CD4-positive, alpha-beta memory T cell (primary cell): ENCODE data around the gene SLC9C1. TPM values are rescaled to one million over a fixed set of nuclear protein-coding genes. Genes with fewer than 3 reads are reported as not detected.

Source experiments
- CTCF ChIA-PET: fragments of 350-600 bp; sonication (Branson Sonifier 250); formaldehyde crosslinking; loops from one replicate; lab custom pipeline; 2021; ENCODE audit warnings: inconsistent platforms; ENCODE audit not compliant: partially characterized antibody; lab: Charles Lee
- POLR2A ChIA-PET: fragments of 350-600 bp; sonication (Branson Sonifier 250); formaldehyde crosslinking; loops from one replicate; lab custom pipeline; 2021; ENCODE audit not compliant: partially characterized antibody; lab: Charles Lee
- DNase-seq, 5 donors: peaks; one replicate each; pipeline versions ENCODE4 v3.0.0 to v3.0.0-alpha.2; 2020 to 2022; ENCODE audit warnings: mixed read lengths in 1 of 5
- H3K27ac ChIP-seq: one replicate; pipeline ENCODE4 v1.7.0; 2013; ENCODE audit warnings: low read depth, low read length
- H3K27me3 ChIP-seq: 2 replicates; pipeline ENCODE4 v1.7.0; 2013; ENCODE audit warnings: mild to moderate bottlenecking, low read length, moderate library complexity; ENCODE audit not compliant: insufficient read depth
- H3K36me3 ChIP-seq: 2 replicates; pipeline ENCODE4 v1.7.0; 2013; ENCODE audit warnings: mild to moderate bottlenecking, low read length, moderate library complexity; ENCODE audit not compliant: insufficient read depth
- H3K4me1 ChIP-seq: 2 replicates; pipeline ENCODE4 v1.7.0; 2013; ENCODE audit warnings: mild to moderate bottlenecking, low read length, moderate library complexity; ENCODE audit not compliant: insufficient read depth
- H3K4me3 ChIP-seq, 2 donors: one replicate each; pipeline ENCODE4 v1.7.0; 2013; ENCODE audit warnings: low read length in 2 of 2, mild to moderate bottlenecking in 1 of 2
- H3K9me3 ChIP-seq, 2 donors: one replicate each; pipeline ENCODE4 v1.7.0; 2013; ENCODE audit warnings: low read length in 2 of 2, control low read depth in 1 of 2; ENCODE audit not compliant: control insufficient read depth in 1 of 2
- H3K27ac Mint-ChIP-seq, 7 donors: one replicate each; pipeline ENCODE4 v1.8.0; 2020 to 2021; ENCODE audit warnings: mixed read lengths in 7 of 7, mild to moderate bottlenecking in 6 of 7, inconsistent platforms in 3 of 7, moderate library complexity in 3 of 7
- H3K27me3 Mint-ChIP-seq, 2 donors: one replicate each; pipeline ENCODE4 v1.8.0; 2020 to 2021; ENCODE audit warnings: mixed read lengths in 2 of 2
- H3K36me3 Mint-ChIP-seq, 2 donors: one replicate each; pipeline ENCODE4 v1.8.0; 2020 to 2021; ENCODE audit warnings: mixed read lengths in 2 of 2, inconsistent platforms in 1 of 2, mild to moderate bottlenecking in 1 of 2
- H3K4me1 Mint-ChIP-seq, 4 donors: one replicate each; pipeline ENCODE4 v1.8.0; 2020 to 2021; ENCODE audit warnings: mixed read lengths in 4 of 4, mild to moderate bottlenecking in 1 of 4
- H3K4me3 Mint-ChIP-seq, 8 donors: one replicate each; pipeline ENCODE4 v1.8.0; 2020 to 2021; ENCODE audit warnings: mixed read lengths in 8 of 8, mild to moderate bottlenecking in 7 of 8, moderate library complexity in 6 of 8, inconsistent platforms in 3 of 8
- H3K9me3 Mint-ChIP-seq, 8 donors: one replicate each; pipeline ENCODE4 v1.8.0; 2020 to 2021; ENCODE audit warnings: mixed read lengths in 8 of 8, mild to moderate bottlenecking in 5 of 8, inconsistent platforms in 3 of 8, moderate library complexity in 1 of 8
- intact Hi-C: fragments of 100-400 bp; cut with micrococcal nuclease; formaldehyde crosslinking; loops from one replicate; pipeline ENCODE4 v1.15.1; 2023
- polyA plus RNA-seq, 2 donors: library from polyadenylated mRNA; unstranded; fragments of 300-500 nt; fragmentation: Illumina TruSeq; gene quantifications; one replicate each; pipeline ENCODE4 v1.2.3, GENCODE V29; 2021
- total RNA-seq, 2 experiments: library from RNA; stranded (reverse); gene quantifications; one replicate each; pipeline ENCODE4 v1.2.3, GENCODE V29; 2021

The SLC9C1 gene
- total and polyA plus RNA-seq, 4 experiments from 2014 or later: not detected

DNA sequence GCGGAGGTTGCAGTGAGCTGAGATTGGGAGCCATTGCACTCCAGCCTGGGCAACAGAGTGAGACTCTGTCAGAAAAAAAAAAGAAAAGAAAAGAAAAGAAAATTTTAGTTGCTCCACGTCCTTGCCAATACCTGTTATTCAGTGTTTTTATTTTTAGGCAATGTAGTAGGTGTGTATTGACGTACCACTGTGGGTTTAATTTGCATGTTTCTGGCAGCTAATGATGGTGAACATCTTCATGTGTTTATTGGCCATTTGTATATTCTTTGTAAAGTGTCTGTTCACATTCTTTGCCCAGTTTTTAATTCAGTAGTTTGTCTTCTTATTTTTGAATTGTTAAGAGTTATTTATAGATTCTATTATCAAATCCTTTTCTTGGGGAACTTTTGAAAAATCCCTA, 122.9 kb downstream of the SLC9C1 start:
- Histone ChIP-seq H3K4me3 (no peak overlapping the region), H3K36me3 (no peaks in the 10 kb centered on the region), H3K9me3 (no peaks in the 10 kb centered on the region), H3K27me3 (no peaks in the 10 kb centered on the region), H3K4me1 (no peaks in the 10 kb centered on the region), H3K27ac (no peak overlapping the region)
- Mint-ChIP-seq H3K27ac (no peak overlapping the region), H3K36me3 (peaks cover 0 to 2% of the 10 kb centered on the region in 2 donors), H3K9me3 (peaks cover 0 to 2% (median under 1%) of the 10 kb centered on the region in 8 donors), H3K27me3 (peaks cover 3 to 8% of the 10 kb centered on the region in 2 donors), H3K4me3 (no peak overlapping the region), H3K4me1 (no peaks in the 10 kb centered on the region)
- no peak for DNase-seq
- ChIA-PET POLR2A (no interaction called here), CTCF (no interaction called here)
- intact Hi-C loops: no loop called here

DNA sequence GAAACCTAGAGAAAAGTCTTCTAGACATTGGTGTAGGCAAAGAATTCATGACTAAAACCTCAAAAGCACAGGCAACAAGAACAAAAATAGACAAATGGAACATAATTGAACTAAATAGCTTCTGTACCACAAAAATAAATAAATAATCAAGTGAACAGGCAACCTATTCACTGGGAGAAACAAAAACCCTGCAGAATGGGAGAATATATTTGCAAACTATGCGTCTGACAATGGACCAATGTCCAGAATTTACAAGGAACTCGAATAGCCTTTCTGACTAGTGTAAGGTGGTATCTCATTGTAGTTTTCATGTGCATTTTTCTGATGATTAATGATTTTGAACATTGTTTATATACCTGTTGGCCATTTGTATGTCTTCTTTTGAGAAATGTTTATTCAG, 124.0 kb downstream of the SLC9C1 start:
- no peak overlapping the region for H3K27ac Mint-ChIP-seq
- Histone ChIP-seq H3K9me3 (no peaks in the 10 kb centered on the region), H3K36me3 (no peaks in the 10 kb centered on the region), H3K27ac (no peak overlapping the region), H3K4me1 (no peaks in the 10 kb centered on the region), H3K27me3 (no peaks in the 10 kb centered on the region), H3K4me3 (no peak overlapping the region)
- peaks cover 0 to 6% (median 2%) of the 10 kb centered on the region in 8 donors for H3K9me3 Mint-ChIP-seq
- ChIA-PET CTCF (no interaction called here), POLR2A (no interaction called here)
- intact Hi-C loops: no loop called here
- H3K36me3 Mint-ChIP-seq: peaks cover 0 to 6% of the 10 kb centered on the region in 2 donors
- peaks cover 3 to 8% of the 10 kb centered on the region in 2 donors for H3K27me3 Mint-ChIP-seq
- H3K4me3 Mint-ChIP-seq: no peak overlapping the region
- no peak for DNase-seq
- H3K4me1 Mint-ChIP-seq: no peaks in the 10 kb centered on the region

GRCh38 chr3:112167758-112168157, 126.3 kb downstream of the SLC9C1 start:
- Mint-ChIP-seq H3K27ac (no peak overlapping the region), H3K27me3 (peaks cover 0 to 7% of the 10 kb centered on the region in 2 donors), H3K4me1 (no peaks in the 10 kb centered on the region), H3K4me3 (no peak overlapping the region), H3K36me3 (peaks cover 0 to 11% of the 10 kb centered on the region in 2 donors), H3K9me3 (peaks cover 0 to 12% (median 7%) of the 10 kb centered on the region in 8 donors)
- intact Hi-C loops: loop anchor here (5.0 kb wide), 1 partner anchor 55 kb away; no protein-coding TSS in a partner anchor
- Histone ChIP-seq H3K9me3 (no peaks in the 10 kb centered on the region), H3K4me3 (no peak overlapping the region), H3K27me3 (no peaks in the 10 kb centered on the region), H3K36me3 (no peaks in the 10 kb centered on the region), H3K27ac (no peak overlapping the region), H3K4me1 (no peaks in the 10 kb centered on the region)
- ChIA-PET POLR2A (no interaction called here), CTCF (interaction anchor here (0.9 kb wide), 1 partner anchor 31 kb away, joined by 3 read pairs; no protein-coding TSS in a partner anchor)
- no peak for DNase-seq

- intact Hi-C loops: no loop called here
- no peaks in the 10 kb centered on the region for H3K27me3 ChIP-seq
- POLR2A ChIA-PET: no interaction called here
Measured at GRCh38 chr3:112149136-112149535, 144.9 kb downstream of the SLC9C1 start.

GRCh38 chr3:112143689-112144088, 150.3 kb downstream of the SLC9C1 start:
- ChIA-PET CTCF (interaction anchor here (1.6 kb wide), 1 partner anchor 150 kb away, joined by 4 read pairs; the partner anchor contains the start of gene SLC9C1), POLR2A (no interaction called here)
- no peak overlapping the region for H3K4me3 ChIP-seq

More at GRCh38 chr3:112149136-112149535, 144.9 kb downstream of the SLC9C1 start:
- Histone ChIP-seq H3K4me3 (no peak overlapping the region), H3K36me3 (no peaks in the 10 kb centered on the region), H3K9me3 (peaks cover 0 to 4% of the 10 kb centered on the region in 2 donors), H3K4me1 (no peaks in the 10 kb centered on the region), H3K27ac (no peak overlapping the region)
- Mint-ChIP-seq H3K27me3 (no peaks in the 10 kb centered on the region), H3K9me3 (peaks cover 0 to 43% (median 29%) of the 10 kb centered on the region in 8 donors), H3K4me3 (no peak overlapping the region), H3K4me1 (no peaks in the 10 kb centered on the region), H3K36me3 (peaks cover 7 to 15% of the 10 kb centered on the region in 2 donors), H3K27ac (no peak overlapping the region)
- DNase-seq: no peak
- CTCF ChIA-PET: interaction anchor here (1.4 kb wide), 1 partner anchor 12 kb away, joined by 6 read pairs; no protein-coding TSS in a partner anchor

GRCh38 chr3:112143251-112143650, 150.8 kb downstream of the SLC9C1 start:
- CTCF ChIA-PET: interaction anchor here (1.6 kb wide), 1 partner anchor 150 kb away, joined by 4 read pairs; the partner anchor contains the start of gene SLC9C1
- intact Hi-C loops: no loop called here
- Mint-ChIP-seq H3K27ac (peak overlapping the region; percentile 44 to 89 (median 83)), H3K9me3 (peaks cover 0 to 38% (median 21%) of the 10 kb centered on the region in 8 donors), H3K27me3 (no peaks in the 10 kb centered on the region), H3K4me3 (peak overlapping the region; percentile 71 to 88 (median 84)), H3K4me1 (peaks cover 8 to 13% (median 10%) of the 10 kb centered on the region in 4 donors), H3K36me3 (peaks cover 9 to 11% of the 10 kb centered on the region in 2 donors)
- Histone ChIP-seq H3K27ac (no peak overlapping the region), H3K27me3 (no peaks in the 10 kb centered on the region), H3K36me3 (no peaks in the 10 kb centered on the region), H3K4me3 (no peak overlapping the region), H3K9me3 (peaks cover 0 to 4% of the 10 kb centered on the region in 2 donors), H3K4me1 (peaks cover 7% of the 10 kb centered on the region)
- no peak for DNase-seq
- POLR2A ChIA-PET: no interaction called here

More at GRCh38 chr3:112143689-112144088, 150.3 kb downstream of the SLC9C1 start:
- Mint-ChIP-seq H3K27ac (peak overlapping the region; percentile 44 to 89 (median 83)), H3K9me3 (peaks cover 0 to 38% (median 21%) of the 10 kb centered on the region in 8 donors), H3K4me3 (peak overlapping the region; percentile 71 to 88 (median 84)), H3K36me3 (peaks cover 9 to 11% of the 10 kb centered on the region in 2 donors), H3K27me3 (no peaks in the 10 kb centered on the region), H3K4me1 (peaks cover 8 to 13% (median 10%) of the 10 kb centered on the region in 4 donors)
- DNase-seq: no peak
- H3K27me3 ChIP-seq: no peaks in the 10 kb centered on the region
- peaks cover 0 to 4% of the 10 kb centered on the region in 2 donors for H3K9me3 ChIP-seq
- no peaks in the 10 kb centered on the region for H3K36me3 ChIP-seq
- H3K27ac ChIP-seq: no peak overlapping the region
- intact Hi-C loops: no loop called here
- peaks cover 7% of the 10 kb centered on the region for H3K4me1 ChIP-seq

- ChIA-PET POLR2A (no interaction called here), CTCF (no interaction called here)
- Mint-ChIP-seq H3K4me3 (no peak overlapping the region), H3K4me1 (peaks cover 17 to 31% (median 25%) of the 10 kb centered on the region in 4 donors), H3K36me3 (peaks cover 0 to 4% of the 10 kb centered on the region in 2 donors), H3K27ac (no peak overlapping the region), H3K9me3 (peaks cover 0 to 18% (median 7%) of the 10 kb centered on the region in 8 donors), H3K27me3 (no peaks in the 10 kb centered on the region)
- DNase-seq: no peak
- peaks cover 0 to 4% of the 10 kb centered on the region in 2 donors for H3K9me3 ChIP-seq
- intact Hi-C loops: no loop called here
- H3K4me3 ChIP-seq: no peak overlapping the region
- no peak overlapping the region for H3K27ac ChIP-seq
- no peaks in the 10 kb centered on the region for H3K27me3 ChIP-seq
- H3K36me3 ChIP-seq: no peaks in the 10 kb centered on the region
- peaks cover 23% of the 10 kb centered on the region for H3K4me1 ChIP-seq
Measured at GRCh38 chr3:112141293-112141692, 152.7 kb downstream of the SLC9C1 start.
